DND-41 (cell line): ENCODE results near the gene TUBA4B.
A peak's percentile ranks its signal among the peaks of the same experiment; 100 is the strongest.

Experiments
- ATAC-seq: fragments of 200-7000 bp; cut with Tn5 transposase; 3 replicates; pipeline ENCODE4 v1.9.1; 2021; ENCODE audit warnings: low read depth; ENCODE audit not compliant: insufficient read depth
- DNase-seq: peaks from one replicate; pipeline ENCODE4 v3.0.0-alpha.2; 2020
- H2AFZ ChIP-seq: 2 replicates; pipeline ENCODE4 v1.6.0; 2012; ENCODE audit warnings: low read depth, low read length
- H3K27ac ChIP-seq: 2 replicates; pipeline ENCODE4 v1.5.1; 2012; ENCODE audit warnings: low read length, inconsistent platforms
- H3K27me3 ChIP-seq: fragments of 200-600 bp; sonication (generic); 2 replicates; pipeline ENCODE4 v1.6.0; 2012; ENCODE audit warnings: low read length, mild to moderate bottlenecking, inconsistent platforms; ENCODE audit not compliant: insufficient read depth, poor library complexity
- H3K36me3 ChIP-seq: 2 replicates; pipeline ENCODE4 v1.5.1; 2012; ENCODE audit warnings: low read length, inconsistent platforms; ENCODE audit not compliant: insufficient read depth
- H3K4me1 ChIP-seq: 2 replicates; pipeline ENCODE4 v1.5.1; 2012; ENCODE audit warnings: mild to moderate bottlenecking, low read length; ENCODE audit not compliant: insufficient read depth
- H3K4me2 ChIP-seq: 2 replicates; pipeline ENCODE4 v1.6.0; 2012; ENCODE audit warnings: mild to moderate bottlenecking, moderate library complexity, low read length, inconsistent platforms; ENCODE audit not compliant: insufficient read depth
- H3K4me3 ChIP-seq, 2 experiments: fragments of 200-600 bp in 1 of 2; shearing (Covaris generic) in 1 of 2; 2 replicates each; pipeline ENCODE4 v1.5.1; 2012 to 2016; ENCODE audit warnings: inconsistent platforms in 2 of 2, low read length in 2 of 2, mild to moderate bottlenecking in 2 of 2, low read depth in 1 of 2, moderate library complexity in 1 of 2
- H3K79me2 ChIP-seq: 2 replicates; pipeline ENCODE4 v1.6.0; 2012; ENCODE audit warnings: low read length, inconsistent platforms; ENCODE audit not compliant: insufficient read depth
- H3K9ac ChIP-seq: 2 replicates; pipeline ENCODE4 v1.6.0; 2012; ENCODE audit warnings: low read depth, mild to moderate bottlenecking, inconsistent platforms, low read length, moderate library complexity
- H3K9me3 ChIP-seq: 2 replicates; pipeline ENCODE4 v1.5.1; 2012; ENCODE audit warnings: low read length, moderate library complexity, mild to moderate bottlenecking, inconsistent platforms; ENCODE audit not compliant: insufficient read depth, severe bottlenecking
- H4K20me1 ChIP-seq: 2 replicates; pipeline ENCODE4 v1.6.0; 2012; ENCODE audit warnings: low read length; ENCODE audit not compliant: insufficient read depth
- CTCF ChIP-seq: IDR thresholded peaks from 2 replicates; pipeline ENCODE4 v1.5.1; 2012; ENCODE audit warnings: borderline replicate concordance, low read length, moderate library complexity, mild to moderate bottlenecking; ENCODE audit not compliant: poor library complexity, severe bottlenecking; ENCODE audit errors: extremely low read depth
- EZH2 ChIP-seq: IDR thresholded peaks from 3 replicates; pipeline ENCODE4 v1.6.1; 2012; ENCODE audit warnings: borderline replicate concordance, low read depth, mild to moderate bottlenecking, moderate library complexity, low read length, inconsistent platforms; ENCODE audit not compliant: severe bottlenecking

TUBA4B gene

GRCh38 chr2:219229305-219230058, 23.6 kb upstream of the TUBA4B start, which contains the start of the genes ANKZF1 and ATG9A:
ANKZF1 (plus strand) TSS chr2:219229806; CDS start chr2:219230258, 452 bp downstream.
ATG9A (minus strand) TSS chr2:219229636; CDS start chr2:219228024, 1,612 bp downstream.
- peak; percentile 98 for ATAC-seq
- H4K20me1 ChIP-seq = 0 out of 2 replicates have a peak, but pooled peaks cover 5% of the 10 kb centered on the region
- H3K27me3 ChIP-seq = no peaks in the 10 kb centered on the region
- peak within 1 kb of the TSS; percentile 80 for H3K27ac ChIP-seq
- peaks cover 39% of the 10 kb centered on the region for H3K4me1 ChIP-seq
- peak within 1 kb of the TSS; percentile 77 for H2AFZ ChIP-seq
- H3K36me3 ChIP-seq = peaks cover 62% of the 10 kb centered on the region
- H3K9me3 ChIP-seq = no peaks in the 10 kb centered on the region
- peak within 1 kb of the TSS; percentile 73 for H3K9ac ChIP-seq
- TF ChIP-seq CTCF (no peak), EZH2 (no peak)
- peak within 1 kb of the TSS; percentile 43 to 74 for H3K4me3 ChIP-seq
- H3K4me2 ChIP-seq = peak within 1 kb of the TSS; percentile 86
- DNase-seq = peak; percentile 99
- peaks cover 51% of the 10 kb centered on the region for H3K79me2 ChIP-seq

- ATAC-seq (peak; percentile 26), DNase-seq (peak; percentile 45)
- Histone ChIP-seq H3K9me3 (no peaks in the 10 kb centered on the region), H3K4me1 (peaks cover 39% of the 10 kb centered on the region), H4K20me1 (0 out of 2 replicates have a peak, but pooled peaks cover 5% of the 10 kb centered on the region), H3K79me2 (peaks cover 51% of the 10 kb centered on the region), H2AFZ (peak overlapping the region; percentile 50), H3K36me3 (peaks cover 62% of the 10 kb centered on the region), H3K27me3 (no peaks in the 10 kb centered on the region), H3K27ac (peak overlapping the region; percentile 71), H3K4me3 (peak overlapping the region; percentile 43 to 74), H3K9ac (peak overlapping the region; percentile 73), H3K4me2 (peak overlapping the region; percentile 79)
- TF ChIP-seq EZH2 = no peak
- no peak for TF ChIP-seq CTCF
Observed at GRCh38 chr2:219230059-219230540, 22.9 kb upstream of the TUBA4B start.

GRCh38 chr2:219234331-219234730, 18.7 kb upstream of the TUBA4B start:
- Histone ChIP-seq H4K20me1 (no peaks in the 10 kb centered on the region), H3K4me1 (peaks cover 20% of the 10 kb centered on the region), H3K4me3 (no peak overlapping the region), H3K27me3 (no peaks in the 10 kb centered on the region), H3K79me2 (peaks cover 25% of the 10 kb centered on the region), H3K36me3 (peaks cover 62% of the 10 kb centered on the region), H2AFZ (no peak overlapping the region), H3K27ac (no peak overlapping the region), H3K4me2 (no peak overlapping the region), H3K9me3 (no peaks in the 10 kb centered on the region), H3K9ac (no peak overlapping the region)
- DNase-seq (no peak), ATAC-seq (no peak)
- TF ChIP-seq CTCF (no peak), EZH2 (no peak)
